Vagina (tissue), 2 donors: ENCODE measurements around the gene ESRP2. TPM values are rescaled to one million over a fixed set of nuclear protein-coding genes. Genes with fewer than 3 reads are reported as not detected.

Source experiments
- DNase-seq, 2 donors: peaks; one replicate each; pipeline ENCODE4 v3.0.0-alpha.2; 2017; ENCODE audit errors: extremely low spot score in 2 of 2
- H3K27ac ChIP-seq: fragments of 200-600 bp; sonication (generic); one replicate; pipeline ENCODE4 v1.5.1; 2019
- H3K27me3 ChIP-seq: fragments of 200-600 bp; sonication (generic); one replicate; pipeline ENCODE4 v1.5.1; 2019
- H3K36me3 ChIP-seq, 2 donors: fragments of 200-600 bp; sonication (generic); one replicate each; pipeline ENCODE4 v1.5.1; 2017 to 2019
- H3K4me1 ChIP-seq: fragments of 200-600 bp; sonication (generic); one replicate; pipeline ENCODE4 v1.5.1; 2019
- H3K4me3 ChIP-seq, 2 donors: fragments of 200-600 bp; sonication (generic); 1 replicate in 1 of 2; 2 replicates in 1 of 2; pipeline ENCODE4 v1.5.1; 2016 to 2019
- H3K9me3 ChIP-seq: fragments of 200-600 bp; sonication (generic); one replicate; pipeline ENCODE4 v1.5.1; 2019
- CTCF ChIP-seq, 3 experiments: fragments of 450-650 bp in 2 of 3; fragments of 200-600 bp in 1 of 3; sonication (generic) in 1 of 3; IDR thresholded peaks; one replicate each; pipeline ENCODE4 v1.5.1; 2017 to 2019; ENCODE audit warnings: antibody characterized with exemption in 3 of 3, mild to moderate bottlenecking in 2 of 3, moderate library complexity in 2 of 3
- POLR2A ChIP-seq, 2 donors: fragments of 450-650 bp; IDR thresholded peaks; one replicate each; pipeline ENCODE4 v1.6.1; 2017; ENCODE audit warnings: antibody characterized with exemption in 2 of 2, mild to moderate bottlenecking in 2 of 2, moderate library complexity in 2 of 2
- POLR2AphosphoS5 ChIP-seq, 2 donors: sonication (generic); formaldehyde crosslinking; IDR thresholded peaks; one replicate each; pipeline ENCODE4 v1.9.0; 2017; ENCODE audit warnings: antibody characterized with exemption in 2 of 2, mild to moderate bottlenecking in 2 of 2, low read depth in 1 of 2; ENCODE audit not compliant: insufficient read depth in 1 of 2
- intact Hi-C: fragments of 100-400 bp; cut with DNase I; formaldehyde crosslinking; loops from one replicate; pipeline ENCODE4 v1.15.1; 2023
- total RNA-seq: library from RNA; depleted of rRNA; stranded (reverse); fragments of >200 nt; gene quantifications from one replicate; pipeline ENCODE4 v1.2.3, GENCODE V29; 2016

The ESRP2 gene
- total RNA-seq, 1 donor from 2014 or later: 71.0 TPM

DNA sequence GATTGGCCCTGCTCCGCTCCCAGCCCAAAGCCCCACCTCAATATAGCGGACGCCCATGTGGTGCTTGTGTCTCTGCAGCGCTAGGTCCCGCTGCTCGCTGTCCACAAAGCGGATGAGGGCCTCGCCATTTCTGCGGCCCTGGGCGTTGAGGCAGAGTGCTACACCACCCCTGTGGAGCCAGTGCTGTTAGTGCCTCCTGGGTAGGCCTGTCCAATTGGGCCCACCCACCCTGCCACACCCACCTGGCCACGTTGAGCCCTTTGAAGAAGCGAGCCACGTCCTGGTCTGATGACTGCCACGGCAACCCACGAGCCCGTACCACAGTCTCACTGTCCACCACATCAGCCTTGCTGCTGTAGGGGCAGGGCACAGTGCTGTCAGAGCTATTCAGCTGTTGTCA is 3.6 kb downstream of the ESRP2 start:
- no peak overlapping the region for H3K27ac ChIP-seq
- intact Hi-C loops: no loop called here

GRCh38 chr16:68231384-68232136 is 4.4 kb downstream of the ESRP2 start:
- intact Hi-C loops: no loop called here
- peaks cover 24% of the 10 kb centered on the region for H3K4me1 ChIP-seq

More for the DNA sequence above, 3.6 kb downstream of the ESRP2 start:
- H3K27me3 ChIP-seq: no peaks in the 10 kb centered on the region
- TF ChIP-seq POLR2A (IDR thresholded peaks at IDR 0.05): no peak
- TF ChIP-seq POLR2AphosphoS5 (IDR thresholded peaks at IDR 0.05; ENCODE audit: insufficient read depth in 1 of 2, low read depth in 1 of 2): peak in 1 of 2 donors; percentile 10
- no peak for TF ChIP-seq CTCF (IDR thresholded peaks at IDR 0.05)
- no peak overlapping the region for H3K4me3 ChIP-seq
- peaks cover 31% of the 10 kb centered on the region for H3K4me1 ChIP-seq
- H3K36me3 ChIP-seq: peaks cover 0 to 21% of the 10 kb centered on the region in 2 donors
- no peak for DNase-seq
- H3K9me3 ChIP-seq: no peaks in the 10 kb centered on the region

GRCh38 chr16:68230956-68231355 is 5.0 kb downstream of the ESRP2 start:
- intact Hi-C loops: no loop called here
- Histone ChIP-seq H3K4me1 (peaks cover 18% of the 10 kb centered on the region), H3K36me3 (peaks cover 0 to 30% of the 10 kb centered on the region in 2 donors), H3K4me3 (no peak overlapping the region), H3K27ac (no peak overlapping the region), H3K27me3 (no peaks in the 10 kb centered on the region), H3K9me3 (no peaks in the 10 kb centered on the region)
- no peak for DNase-seq
- TF ChIP-seq POLR2AphosphoS5 (IDR thresholded peaks at IDR 0.05; ENCODE audit: insufficient read depth in 1 of 2, low read depth in 1 of 2) (no peak), CTCF (IDR thresholded peaks at IDR 0.05) (no peak), POLR2A (IDR thresholded peaks at IDR 0.05) (no peak)

More at GRCh38 chr16:68231384-68232136, 4.4 kb downstream of the ESRP2 start:
- no peak for TF ChIP-seq POLR2A (IDR thresholded peaks at IDR 0.05)
- no peak for TF ChIP-seq CTCF (IDR thresholded peaks at IDR 0.05)
- TF ChIP-seq POLR2AphosphoS5 (IDR thresholded peaks at IDR 0.05; ENCODE audit: insufficient read depth in 1 of 2, low read depth in 1 of 2): no peak
- Histone ChIP-seq H3K4me3 (no peak overlapping the region), H3K27me3 (no peaks in the 10 kb centered on the region), H3K27ac (no peak overlapping the region), H3K9me3 (no peaks in the 10 kb centered on the region), H3K36me3 (peaks cover 0 to 26% of the 10 kb centered on the region in 2 donors)
- DNase-seq: no peak

DNA sequence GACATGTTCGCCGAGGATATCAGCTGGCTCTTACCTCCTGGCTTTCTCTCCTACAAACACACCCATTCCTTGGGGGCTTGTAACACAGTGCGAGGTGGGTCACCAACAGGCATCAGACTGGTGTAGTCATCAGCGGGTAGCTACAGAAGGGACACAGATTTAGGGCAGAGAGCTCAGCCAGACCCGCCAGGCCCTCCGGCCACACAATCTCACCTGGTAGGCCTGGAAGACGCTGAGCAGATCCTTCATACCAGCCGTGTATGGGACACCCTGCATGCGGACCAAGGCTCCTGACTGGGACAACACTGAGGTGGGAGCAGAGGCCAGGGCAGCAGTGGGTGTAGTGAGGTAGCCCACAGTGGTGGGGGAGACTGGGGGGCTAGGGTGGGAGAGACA is 5.8 kb downstream of the ESRP2 start:
- intact Hi-C loops: no loop called here
- Histone ChIP-seq H3K4me1 (peaks cover 12% of the 10 kb centered on the region), H3K9me3 (no peaks in the 10 kb centered on the region), H3K4me3 (no peak overlapping the region), H3K36me3 (peaks cover 0 to 30% of the 10 kb centered on the region in 2 donors), H3K27me3 (no peaks in the 10 kb centered on the region), H3K27ac (no peak overlapping the region)
- no peak for TF ChIP-seq POLR2A (IDR thresholded peaks at IDR 0.05)
- no peak for TF ChIP-seq CTCF (IDR thresholded peaks at IDR 0.05)
- TF ChIP-seq POLR2AphosphoS5 (IDR thresholded peaks at IDR 0.05; ENCODE audit: insufficient read depth in 1 of 2, low read depth in 1 of 2): no peak
- no peak for DNase-seq
